Coronary artery (tissue), 2 donors: Measurements from ENCODE around the gene TOE1.
"Not testable (repeated sequence)": the region's sequence is repeated elsewhere in the genome, so short reads cannot be mapped to it uniquely, and the experiment has no call there.

ENCODE experiments used
- DNase-seq: peaks from one replicate; pipeline ENCODE4 v3.0.0-alpha.2; 2017; ENCODE audit warnings: low spot score
- H3K27ac ChIP-seq, 2 donors: fragments of 200-600 bp; sonication (generic); one replicate each; pipeline ENCODE4 v1.5.1; 2016 to 2019
- H3K4me3 ChIP-seq: fragments of 200-600 bp; sonication (generic); 2 replicates; pipeline ENCODE4 v1.5.1; 2016; ENCODE audit warnings: mild to moderate bottlenecking, moderate library complexity
- TF ChIP-seq, protein P1 (sequence below): fragments of 200-600 bp; sonication (generic); IDR thresholded peaks from one replicate; pipeline ENCODE4 v1.5.1; 2019; ENCODE audit warnings: antibody characterized with exemption

The TOE1 gene

DNA sequence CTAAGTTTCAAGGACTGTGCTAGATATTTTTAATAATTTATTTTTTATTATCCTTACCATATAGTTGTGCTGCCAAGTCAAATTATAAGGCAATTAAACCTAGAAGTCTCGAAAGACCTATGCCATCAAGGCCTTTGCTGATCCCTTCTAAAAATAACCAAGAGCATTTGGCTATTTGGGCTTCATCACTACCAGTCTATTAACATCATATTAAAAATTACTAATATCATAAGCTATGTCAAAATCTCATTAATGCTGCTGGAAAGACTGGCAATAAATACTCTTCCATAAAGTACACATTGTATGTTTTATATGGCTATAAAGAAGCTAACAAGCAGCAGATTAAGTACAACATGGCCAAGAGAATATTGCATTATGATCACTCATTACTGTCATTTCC, 43.2 kb downstream of the TOE1 start:
- H3K4me3 ChIP-seq: no peak overlapping the region
- no peak overlapping the region for H3K27ac ChIP-seq
- TF ChIP-seq, protein P1, sequence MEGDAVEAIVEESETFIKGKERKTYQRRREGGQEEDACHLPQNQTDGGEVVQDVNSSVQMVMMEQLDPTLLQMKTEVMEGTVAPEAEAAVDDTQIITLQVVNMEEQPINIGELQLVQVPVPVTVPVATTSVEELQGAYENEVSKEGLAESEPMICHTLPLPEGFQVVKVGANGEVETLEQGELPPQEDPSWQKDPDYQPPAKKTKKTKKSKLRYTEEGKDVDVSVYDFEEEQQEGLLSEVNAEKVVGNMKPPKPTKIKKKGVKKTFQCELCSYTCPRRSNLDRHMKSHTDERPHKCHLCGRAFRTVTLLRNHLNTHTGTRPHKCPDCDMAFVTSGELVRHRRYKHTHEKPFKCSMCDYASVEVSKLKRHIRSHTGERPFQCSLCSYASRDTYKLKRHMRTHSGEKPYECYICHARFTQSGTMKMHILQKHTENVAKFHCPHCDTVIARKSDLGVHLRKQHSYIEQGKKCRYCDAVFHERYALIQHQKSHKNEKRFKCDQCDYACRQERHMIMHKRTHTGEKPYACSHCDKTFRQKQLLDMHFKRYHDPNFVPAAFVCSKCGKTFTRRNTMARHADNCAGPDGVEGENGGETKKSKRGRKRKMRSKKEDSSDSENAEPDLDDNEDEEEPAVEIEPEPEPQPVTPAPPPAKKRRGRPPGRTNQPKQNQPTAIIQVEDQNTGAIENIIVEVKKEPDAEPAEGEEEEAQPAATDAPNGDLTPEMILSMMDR: no peak
- no peak for DNase-seq

DNA sequence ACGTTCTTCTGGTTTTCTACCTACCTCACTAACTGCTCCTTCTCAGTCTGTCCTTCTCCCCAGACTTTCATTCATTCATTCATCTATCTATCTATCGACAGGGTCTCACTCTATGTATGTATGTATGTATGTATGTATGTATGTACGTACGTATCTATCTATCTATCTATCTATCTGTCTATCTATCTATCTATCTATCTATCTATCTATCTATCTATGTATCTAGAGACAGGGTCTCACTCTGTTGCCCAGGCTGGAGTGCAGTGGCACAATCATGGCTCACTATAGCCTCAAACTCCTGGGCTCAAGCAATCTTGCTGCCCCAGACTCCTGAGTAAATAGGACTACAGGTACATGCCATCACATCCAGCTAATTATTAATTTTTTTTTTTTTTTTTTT, 44.2 kb downstream of the TOE1 start:
- DNase-seq, H3K27ac ChIP-seq, H3K4me3 ChIP-seq: not testable (repeated sequence)

DNA sequence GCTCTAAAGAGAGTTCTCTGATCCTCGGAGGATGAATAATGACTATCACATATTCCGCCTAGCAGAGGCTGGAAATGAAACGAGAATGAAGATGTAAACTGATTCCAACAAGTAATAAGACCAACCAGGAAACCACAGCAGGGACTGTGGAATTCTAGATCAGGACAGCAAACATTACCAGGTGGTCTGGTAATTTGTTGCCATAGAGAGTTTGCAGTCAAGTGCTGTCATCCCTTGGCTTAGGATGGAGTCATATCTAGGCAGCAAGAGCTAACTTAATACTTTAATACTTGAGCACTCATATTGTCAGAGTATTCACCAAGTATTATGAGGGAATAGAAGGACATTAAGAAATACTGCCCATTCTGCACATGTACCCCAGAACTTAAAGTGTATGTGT, 45.3 kb downstream of the TOE1 start:
- TF ChIP-seq, protein P1: no peak
- no peak overlapping the region for H3K27ac ChIP-seq
- no peak overlapping the region for H3K4me3 ChIP-seq
- DNase-seq: no peak

DNA sequence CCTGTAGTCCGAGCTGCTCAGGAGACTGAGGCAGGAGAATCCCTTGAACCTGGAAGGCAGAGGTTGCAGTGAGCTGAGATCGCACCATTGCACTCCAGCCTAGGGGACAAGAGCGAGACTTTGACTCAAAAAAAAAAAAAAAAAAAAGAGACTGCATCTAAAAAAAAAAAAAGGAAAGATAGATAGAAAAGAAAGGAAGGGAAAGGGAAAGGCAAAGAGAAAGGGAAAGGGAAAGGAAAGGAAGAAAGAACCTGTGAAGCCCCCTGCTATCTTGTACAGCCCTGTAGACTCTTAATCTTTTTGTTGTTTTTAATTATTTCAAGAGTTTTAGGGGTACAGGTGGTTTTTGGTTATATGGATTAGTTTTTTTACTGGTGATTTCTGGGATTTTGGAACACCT, 46.2 kb downstream of the TOE1 start:
- DNase-seq: no peak
- TF ChIP-seq, protein P1: no peak
- Histone ChIP-seq H3K4me3 (no peak overlapping the region), H3K27ac (no peak overlapping the region)
